H9 (cell line): ENCODE measurements around the gene GTF3C5. TPM values are rescaled to one million over a fixed set of nuclear protein-coding genes. Genes with fewer than 3 reads are reported as not detected.

Experiments
- DNase-seq: peaks from one replicate; pipeline ENCODE4 v3.0.0-alpha.2; 2017
- H2AFZ ChIP-seq: one replicate; pipeline ENCODE4 v1.6.1; 2013; ENCODE audit warnings: mild to moderate bottlenecking, low read length, control low read depth, moderate library complexity
- H2AK5ac ChIP-seq: 2 replicates; pipeline ENCODE4 v1.6.1; 2013; ENCODE audit warnings: low read length, control low read depth, mixed read lengths; ENCODE audit not compliant: insufficient read length
- H2BK120ac ChIP-seq: one replicate; pipeline ENCODE4 v1.6.1; 2013; ENCODE audit warnings: low read depth, mild to moderate bottlenecking, low read length, control low read depth, inconsistent platforms; ENCODE audit not compliant: poor library complexity, severe bottlenecking
- H2BK12ac ChIP-seq: 2 replicates; pipeline ENCODE4 v1.6.1; 2013; ENCODE audit warnings: low read length, control low read depth, mixed read lengths, low read depth; ENCODE audit not compliant: insufficient read length
- H2BK15ac ChIP-seq: 2 replicates; pipeline ENCODE4 v1.6.1; 2013; ENCODE audit warnings: low read depth, low read length, control low read depth
- H2BK20ac ChIP-seq: one replicate; pipeline ENCODE4 v1.6.1; 2013; ENCODE audit warnings: low read depth, mild to moderate bottlenecking, low read length, control low read depth, inconsistent platforms; ENCODE audit not compliant: poor library complexity, severe bottlenecking
- H2BK5ac ChIP-seq: 2 replicates; pipeline ENCODE4 v1.6.1; 2013; ENCODE audit warnings: low read length, control low read depth, mixed read lengths; ENCODE audit not compliant: insufficient read length
- H3K14ac ChIP-seq: 2 replicates; pipeline ENCODE4 v1.6.1; 2013; ENCODE audit warnings: low read length, control low read depth; ENCODE audit not compliant: insufficient read depth
- H3K18ac ChIP-seq: 2 replicates; pipeline ENCODE4 v1.6.1; 2013; ENCODE audit warnings: low read depth, mild to moderate bottlenecking, mixed read lengths, low read length, control low read depth; ENCODE audit not compliant: insufficient read length
- H3K23ac ChIP-seq: 2 replicates; pipeline ENCODE4 v1.6.1; 2013; ENCODE audit warnings: low read length, control low read depth, mixed read lengths, low read depth; ENCODE audit not compliant: insufficient read length
- H3K23me2 ChIP-seq: 2 replicates; pipeline ENCODE4 v1.6.1; 2013; ENCODE audit warnings: low read depth, mild to moderate bottlenecking, mixed read lengths, low read length, control low read depth; ENCODE audit not compliant: insufficient read length, poor library complexity, severe bottlenecking
- H3K27ac ChIP-seq: 2 replicates; pipeline ENCODE4 v1.5.1; 2013; ENCODE audit warnings: low read length, control low read depth, mixed read lengths, low read depth; ENCODE audit not compliant: insufficient read length
- H3K27me3 ChIP-seq: 2 replicates; pipeline ENCODE4 v1.6.1; 2013; ENCODE audit warnings: low read length, control low read depth, inconsistent platforms; ENCODE audit not compliant: insufficient read depth
- H3K4ac ChIP-seq: 2 replicates; pipeline ENCODE4 v1.6.1; 2013; ENCODE audit warnings: low read depth, mild to moderate bottlenecking, control low read depth, inconsistent platforms, low read length, moderate library complexity
- H3K4me1 ChIP-seq: 2 replicates; pipeline ENCODE4 v1.6.1; 2013; ENCODE audit warnings: low read length, control low read depth, inconsistent platforms; ENCODE audit not compliant: insufficient read depth
- H3K4me2 ChIP-seq: 2 replicates; pipeline ENCODE4 v1.6.1; 2013; ENCODE audit warnings: low read length, control low read depth, mixed read lengths; ENCODE audit not compliant: insufficient read length, insufficient read depth
- H3K56ac ChIP-seq: 2 replicates; pipeline ENCODE4 v1.6.1; 2013; ENCODE audit warnings: low read depth, mild to moderate bottlenecking, mixed read lengths, low read length, control low read depth; ENCODE audit not compliant: insufficient read length
- H3K79me1 ChIP-seq: 2 replicates; pipeline ENCODE4 v1.6.1; 2013; ENCODE audit warnings: low read depth, mild to moderate bottlenecking, moderate library complexity, low read length, control low read depth, inconsistent platforms; ENCODE audit not compliant: insufficient read depth, poor library complexity, severe bottlenecking
- H3K79me2 ChIP-seq: 2 replicates; pipeline ENCODE4 v1.6.1; 2013; ENCODE audit warnings: low read length, control low read depth, inconsistent platforms; ENCODE audit not compliant: insufficient read depth
- H3K9ac ChIP-seq: 2 replicates; pipeline ENCODE4 v1.6.1; 2013; ENCODE audit warnings: low read length, control low read depth, mixed read lengths; ENCODE audit not compliant: insufficient read length; ENCODE audit errors: extremely low read depth
- H3K9me3 ChIP-seq: one replicate; pipeline ENCODE4 v1.6.1; 2013; ENCODE audit warnings: low read depth, low read length, inconsistent platforms; ENCODE audit not compliant: control insufficient read depth
- H3T11ph ChIP-seq: one replicate; pipeline ENCODE4 v1.6.1; 2013; ENCODE audit warnings: mild to moderate bottlenecking, low read length, control low read depth, inconsistent platforms
- H4K20me1 ChIP-seq: one replicate; pipeline ENCODE4 v1.6.1; 2013; ENCODE audit not compliant: control insufficient read depth, insufficient read length, insufficient read depth
- H4K5ac ChIP-seq: 2 replicates; pipeline ENCODE4 v1.6.1; 2013; ENCODE audit warnings: low read depth, mild to moderate bottlenecking, mixed read lengths, low read length, control low read depth; ENCODE audit not compliant: insufficient read length
- H4K8ac ChIP-seq: replicated peaks from 2 replicates; pipeline ENCODE4 v1.6.1; 2013; ENCODE audit warnings: low read length, control low read depth, mixed read lengths, low read depth; ENCODE audit not compliant: insufficient read length
- H4K91ac ChIP-seq: 2 replicates; pipeline ENCODE4 v1.6.1; 2013; ENCODE audit warnings: low read depth, mild to moderate bottlenecking, moderate library complexity, mixed read lengths, low read length, control low read depth; ENCODE audit not compliant: insufficient read length
- H3K27ac Mint-ChIP-seq, 3 experiments: 2 replicates in 2 of 3; 3 replicates in 1 of 3; pipeline ENCODE4 v1.8.0; 2020 to 2021; ENCODE audit warnings: mixed read lengths in 3 of 3, mild to moderate bottlenecking in 1 of 3, moderate library complexity in 1 of 3
- H3K27me3 Mint-ChIP-seq: 2 replicates; pipeline ENCODE4 v1.8.0; 2021; ENCODE audit warnings: low read depth, mild to moderate bottlenecking, moderate library complexity, mixed read lengths
- H3K36me3 Mint-ChIP-seq, 3 experiments: 2 replicates in 2 of 3; 3 replicates in 1 of 3; pipeline ENCODE4 v1.8.0; 2020 to 2021; ENCODE audit warnings: low read depth in 3 of 3, mixed read lengths in 3 of 3; ENCODE audit not compliant: insufficient read depth in 1 of 3
- H3K4me1 Mint-ChIP-seq, 2 experiments: 2 replicates each; pipeline ENCODE4 v1.8.0; 2020; ENCODE audit warnings: mixed read lengths in 2 of 2
- H3K4me3 Mint-ChIP-seq, 2 experiments: 2 replicates in 1 of 2; 3 replicates in 1 of 2; pipeline ENCODE4 v1.8.0; 2020 to 2021; ENCODE audit warnings: mild to moderate bottlenecking in 2 of 2, mixed read lengths in 2 of 2, moderate library complexity in 1 of 2
- H3K9me3 Mint-ChIP-seq, 2 experiments: 2 replicates in 1 of 2; 3 replicates in 1 of 2; pipeline ENCODE4 v1.8.0; 2020; ENCODE audit warnings: mild to moderate bottlenecking in 2 of 2, mixed read lengths in 2 of 2, moderate library complexity in 1 of 2
- CTCF ChIP-seq: fragments of 200-600 bp; sonication (generic); conservative IDR thresholded peaks from 3 replicates; pipeline ENCODE4 v1.8.0; 2021; ENCODE audit warnings: antibody characterized with exemption, mild to moderate bottlenecking
- WGBS: extraction: QIAGEN DNeasy Blood & Tissue Kit; methylation state at CpG from one replicate; pipeline ENCODE4 v1.1.7; 2013; ENCODE audit warnings: missing lambda C conversion rate, low lambda C conversion rate, mixed read lengths; ENCODE audit not compliant: insufficient read length; ENCODE audit errors: extremely low coverage; 5-methylcytosine and 5-hydroxymethylcytosine counted together
- total RNA-seq: library from RNA; stranded (reverse); gene quantifications from 2 replicates; pipeline ENCODE4 v1.2.1, GENCODE V29; 2021

The GTF3C5 gene
- total RNA-seq, 1 experiment from 2014 or later, result 88.9 TPM

- H2AFZ ChIP-seq, result no peak overlapping the region
- no peak overlapping the region for H3K4me3 Mint-ChIP-seq
- H2BK15ac ChIP-seq, result no peak overlapping the region
- H3K23ac ChIP-seq, result no peak overlapping the region
- no peak overlapping the region for H3K18ac ChIP-seq
- H4K20me1 ChIP-seq, result no peaks in the 10 kb centered on the region
- no peak overlapping the region for H3T11ph ChIP-seq
- no peaks in the 10 kb centered on the region for H3K9me3 ChIP-seq
- H2BK120ac ChIP-seq, result no peak overlapping the region
- H3K4ac ChIP-seq, result no peak overlapping the region
- H2BK20ac ChIP-seq, result no peak overlapping the region
- WGBS, result no CpG with 5 or more reads among the region's 6 CpGs
- H4K91ac ChIP-seq, result no peak overlapping the region
- H3K9me3 Mint-ChIP-seq, result no peaks in the 10 kb centered on the region
- DNase-seq, result no peak
- H2BK5ac ChIP-seq, result no peak overlapping the region
- H3K9ac ChIP-seq, result no peak overlapping the region
- no peaks in the 10 kb centered on the region for H3K79me1 ChIP-seq
- no peak overlapping the region for H4K5ac ChIP-seq
- H2BK12ac ChIP-seq, result no peak overlapping the region
- no peak overlapping the region for H3K27ac ChIP-seq
- H3K14ac ChIP-seq, result no peak overlapping the region
- H3K4me2 ChIP-seq, result no peak overlapping the region
- H4K8ac ChIP-seq, result no peak overlapping the region
- H3K4me1 ChIP-seq, result no peaks in the 10 kb centered on the region
- no peaks in the 10 kb centered on the region for H3K23me2 ChIP-seq
- H3K79me2 ChIP-seq, result no peaks in the 10 kb centered on the region
- TF ChIP-seq CTCF, result no peak
- H2AK5ac ChIP-seq, result no peak overlapping the region
- H3K27me3 ChIP-seq, result no peaks in the 10 kb centered on the region
- H3K27me3 Mint-ChIP-seq, result no peaks in the 10 kb centered on the region
- peaks cover 27 to 79% (median 69%) of the 10 kb centered on the region in 3 experiments; a peak in 6 of 7 replicates for H3K36me3 Mint-ChIP-seq
- no peaks in the 10 kb centered on the region for H3K4me1 Mint-ChIP-seq
- no peak overlapping the region for H3K56ac ChIP-seq
- H3K27ac Mint-ChIP-seq, result no peak overlapping the region; a peak in 1 of 7 replicates
Measured at GRCh38 chr9:133050142-133050541, 19.3 kb downstream of the GTF3C5 start.
